Measurements from ENCODE around the gene FHOD3. TPM values are rescaled to one million over a fixed set of nuclear protein-coding genes. Genes with fewer than 3 reads are reported as not detected.
A peak's percentile ranks its signal among the peaks of the same experiment; 100 is the strongest.

FHOD3 gene
- total and polyA plus RNA-seq, 4 donors = 0.57 to 1.3 (median 1.2) TPM; not detected in 1

DNA sequence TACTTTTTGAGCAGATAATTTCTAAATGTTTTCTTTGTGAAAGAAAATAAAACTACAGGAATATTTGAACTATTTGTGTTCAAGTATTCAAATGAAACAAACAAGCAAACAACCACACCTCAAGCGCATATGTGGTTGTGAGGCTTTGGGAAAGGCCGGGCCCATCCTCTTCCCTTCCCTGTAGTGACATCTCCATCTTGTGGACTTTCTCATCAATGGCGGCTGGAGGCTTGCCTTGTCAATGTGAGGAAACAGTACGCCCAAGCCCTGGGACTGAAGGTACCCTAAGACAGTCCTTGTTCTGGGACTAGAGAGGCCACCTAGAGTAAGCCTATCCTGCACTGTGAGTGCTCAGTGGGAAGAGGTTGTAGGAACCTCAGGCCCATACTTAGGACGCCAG is 364.5 kb downstream of the FHOD3 start:
- 86% methylated on average over 5 of the region's 5 CpGs for WGBS
- no peaks in the 10 kb centered on the region for H3K9me3 ChIP-seq (ENCODE audit: control insufficient read depth in 4 of 4, low read length in 3 of 4)
- H3K4me3 ChIP-seq (ENCODE audit: low read depth in 1 of 3, low read length in 3 of 3) = no peak overlapping the region
- no peaks in the 10 kb centered on the region for H3K36me3 ChIP-seq (ENCODE audit: control insufficient read depth in 4 of 4, insufficient read depth in 3 of 4, low read depth in 1 of 4, low read length in 3 of 4)
- peaks cover 0 to 3% (median 0%) of the 10 kb centered on the region in 4 donors for H3K27me3 ChIP-seq (ENCODE audit: control insufficient read depth in 4 of 4, insufficient read depth in 4 of 4, low read length in 3 of 4)
- H3K4me1 ChIP-seq (ENCODE audit: control insufficient read depth in 4 of 4, insufficient read depth in 4 of 4, low read length in 3 of 4) = no peaks in the 10 kb centered on the region
- TF ChIP-seq GABPA (IDR thresholded peaks at IDR 0.05 in 1 of 2, conservative IDR thresholded peaks at IDR 0.05 in 1 of 2) = no peak
- TF ChIP-seq RAD21 (IDR thresholded peaks at IDR 0.05) = peak; percentile 39 to 57
- no peak overlapping the region for H3K27ac ChIP-seq (ENCODE audit: low read depth in 1 of 2, low read length in 2 of 2)
- no peak for DNase-seq (ENCODE audit: low spot score)
- H3K9ac ChIP-seq (ENCODE audit: low read depth in 1 of 2, low read length in 2 of 2) = no peak overlapping the region

DNA sequence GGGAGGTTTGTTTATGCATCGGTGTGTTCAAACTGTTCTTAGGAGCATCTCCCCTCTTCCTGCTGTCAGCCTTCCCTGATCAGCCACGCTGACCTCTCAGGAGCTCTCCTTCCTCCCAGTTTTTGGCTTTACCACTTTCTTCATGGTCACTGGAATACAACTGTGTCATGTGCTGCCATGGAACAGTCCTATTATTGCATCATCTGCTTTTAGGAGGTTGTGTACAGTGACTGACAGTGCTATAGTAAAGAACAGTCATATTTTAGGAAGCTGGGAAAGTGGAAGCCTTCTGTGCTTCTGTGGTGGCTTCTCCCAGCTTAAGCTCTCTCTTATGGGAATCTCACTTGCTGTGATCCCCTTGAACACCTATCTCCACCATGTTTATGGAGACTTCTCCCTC is 365.8 kb downstream of the FHOD3 start:
- Histone ChIP-seq H3K4me3 (ENCODE audit: low read depth in 1 of 3, low read length in 3 of 3) (no peak overlapping the region), H3K36me3 (ENCODE audit: control insufficient read depth in 4 of 4, insufficient read depth in 3 of 4, low read depth in 1 of 4, low read length in 3 of 4) (no peaks in the 10 kb centered on the region), H3K27me3 (ENCODE audit: control insufficient read depth in 4 of 4, insufficient read depth in 4 of 4, low read length in 3 of 4) (peaks cover 0 to 2% (median 0%) of the 10 kb centered on the region in 4 donors), H3K27ac (ENCODE audit: low read depth in 1 of 2, low read length in 2 of 2) (no peak overlapping the region), H3K4me1 (ENCODE audit: control insufficient read depth in 4 of 4, insufficient read depth in 4 of 4, low read length in 3 of 4) (no peaks in the 10 kb centered on the region), H3K9me3 (ENCODE audit: control insufficient read depth in 4 of 4, low read length in 3 of 4) (no peaks in the 10 kb centered on the region), H3K9ac (ENCODE audit: low read depth in 1 of 2, low read length in 2 of 2) (no peak overlapping the region)
- 76% methylated on average over 2 of the region's 2 CpGs for WGBS
- DNase-seq (ENCODE audit: low spot score) = no peak
- TF ChIP-seq JUND (IDR thresholded peaks at IDR 0.05) (no peak), TAF1 (conservative IDR thresholded peaks at IDR 0.05) (no peak), EGR1 (IDR thresholded peaks at IDR 0.05; ENCODE audit: low read depth in 2 of 2) (no peak), GABPA (IDR thresholded peaks at IDR 0.05 in 1 of 2, conservative IDR thresholded peaks at IDR 0.05 in 1 of 2) (no peak)
- TF ChIP-seq, protein P1, sequence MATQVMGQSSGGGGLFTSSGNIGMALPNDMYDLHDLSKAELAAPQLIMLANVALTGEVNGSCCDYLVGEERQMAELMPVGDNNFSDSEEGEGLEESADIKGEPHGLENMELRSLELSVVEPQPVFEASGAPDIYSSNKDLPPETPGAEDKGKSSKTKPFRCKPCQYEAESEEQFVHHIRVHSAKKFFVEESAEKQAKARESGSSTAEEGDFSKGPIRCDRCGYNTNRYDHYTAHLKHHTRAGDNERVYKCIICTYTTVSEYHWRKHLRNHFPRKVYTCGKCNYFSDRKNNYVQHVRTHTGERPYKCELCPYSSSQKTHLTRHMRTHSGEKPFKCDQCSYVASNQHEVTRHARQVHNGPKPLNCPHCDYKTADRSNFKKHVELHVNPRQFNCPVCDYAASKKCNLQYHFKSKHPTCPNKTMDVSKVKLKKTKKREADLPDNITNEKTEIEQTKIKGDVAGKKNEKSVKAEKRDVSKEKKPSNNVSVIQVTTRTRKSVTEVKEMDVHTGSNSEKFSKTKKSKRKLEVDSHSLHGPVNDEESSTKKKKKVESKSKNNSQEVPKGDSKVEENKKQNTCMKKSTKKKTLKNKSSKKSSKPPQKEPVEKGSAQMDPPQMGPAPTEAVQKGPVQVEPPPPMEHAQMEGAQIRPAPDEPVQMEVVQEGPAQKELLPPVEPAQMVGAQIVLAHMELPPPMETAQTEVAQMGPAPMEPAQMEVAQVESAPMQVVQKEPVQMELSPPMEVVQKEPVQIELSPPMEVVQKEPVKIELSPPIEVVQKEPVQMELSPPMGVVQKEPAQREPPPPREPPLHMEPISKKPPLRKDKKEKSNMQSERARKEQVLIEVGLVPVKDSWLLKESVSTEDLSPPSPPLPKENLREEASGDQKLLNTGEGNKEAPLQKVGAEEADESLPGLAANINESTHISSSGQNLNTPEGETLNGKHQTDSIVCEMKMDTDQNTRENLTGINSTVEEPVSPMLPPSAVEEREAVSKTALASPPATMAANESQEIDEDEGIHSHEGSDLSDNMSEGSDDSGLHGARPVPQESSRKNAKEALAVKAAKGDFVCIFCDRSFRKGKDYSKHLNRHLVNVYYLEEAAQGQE (IDR thresholded peaks at IDR 0.05) = no peak

DNA sequence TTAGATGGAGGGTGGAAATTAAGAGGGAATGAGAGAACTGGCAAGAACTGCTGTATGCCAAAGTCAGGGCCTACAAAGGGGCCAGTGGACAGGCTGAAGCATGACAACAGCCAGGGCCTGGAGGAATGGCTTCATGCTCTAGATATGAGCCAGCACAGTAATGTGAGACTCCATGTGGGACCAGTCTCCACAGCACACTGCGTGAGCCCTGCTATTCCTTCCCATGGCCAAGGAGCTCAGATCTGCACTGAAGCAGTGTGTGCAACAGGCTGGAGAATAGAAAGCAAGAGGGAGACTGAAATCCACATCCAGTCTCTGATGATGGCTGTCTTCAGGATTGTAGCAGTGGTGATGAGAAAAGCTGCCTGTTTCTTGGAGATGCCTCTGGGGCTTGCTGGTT is 368.4 kb downstream of the FHOD3 start:
- Histone ChIP-seq H3K27me3 (ENCODE audit: control insufficient read depth in 4 of 4, insufficient read depth in 4 of 4, low read length in 3 of 4) (peaks cover 0 to 2% (median 0%) of the 10 kb centered on the region in 4 donors), H3K4me3 (ENCODE audit: low read depth in 1 of 3, low read length in 3 of 3) (no peak overlapping the region), H3K36me3 (ENCODE audit: control insufficient read depth in 4 of 4, insufficient read depth in 3 of 4, low read depth in 1 of 4, low read length in 3 of 4) (no peaks in the 10 kb centered on the region), H3K9me3 (ENCODE audit: control insufficient read depth in 4 of 4, low read length in 3 of 4) (no peaks in the 10 kb centered on the region), H3K27ac (ENCODE audit: low read depth in 1 of 2, low read length in 2 of 2) (no peak overlapping the region), H3K4me1 (ENCODE audit: control insufficient read depth in 4 of 4, insufficient read depth in 4 of 4, low read length in 3 of 4) (no peaks in the 10 kb centered on the region), H3K9ac (ENCODE audit: low read depth in 1 of 2, low read length in 2 of 2) (no peak overlapping the region)
- DNase-seq (ENCODE audit: low spot score) = no peak
- 100% methylated on average over 1 of the region's 1 CpG for WGBS
- TF ChIP-seq HNF4G (IDR thresholded peaks at IDR 0.05) = no peak
- no peak for TF ChIP-seq EGR1 (IDR thresholded peaks at IDR 0.05; ENCODE audit: low read depth in 2 of 2)
- no peak for TF ChIP-seq NR2F2 (IDR thresholded peaks at IDR 0.05)
- TF ChIP-seq, protein P2, sequence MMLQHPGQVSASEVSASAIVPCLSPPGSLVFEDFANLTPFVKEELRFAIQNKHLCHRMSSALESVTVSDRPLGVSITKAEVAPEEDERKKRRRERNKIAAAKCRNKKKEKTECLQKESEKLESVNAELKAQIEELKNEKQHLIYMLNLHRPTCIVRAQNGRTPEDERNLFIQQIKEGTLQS (IDR thresholded peaks at IDR 0.05) = no peak
- no peak for TF ChIP-seq SP1 (IDR thresholded peaks at IDR 0.05)
- TF ChIP-seq, protein P3, sequence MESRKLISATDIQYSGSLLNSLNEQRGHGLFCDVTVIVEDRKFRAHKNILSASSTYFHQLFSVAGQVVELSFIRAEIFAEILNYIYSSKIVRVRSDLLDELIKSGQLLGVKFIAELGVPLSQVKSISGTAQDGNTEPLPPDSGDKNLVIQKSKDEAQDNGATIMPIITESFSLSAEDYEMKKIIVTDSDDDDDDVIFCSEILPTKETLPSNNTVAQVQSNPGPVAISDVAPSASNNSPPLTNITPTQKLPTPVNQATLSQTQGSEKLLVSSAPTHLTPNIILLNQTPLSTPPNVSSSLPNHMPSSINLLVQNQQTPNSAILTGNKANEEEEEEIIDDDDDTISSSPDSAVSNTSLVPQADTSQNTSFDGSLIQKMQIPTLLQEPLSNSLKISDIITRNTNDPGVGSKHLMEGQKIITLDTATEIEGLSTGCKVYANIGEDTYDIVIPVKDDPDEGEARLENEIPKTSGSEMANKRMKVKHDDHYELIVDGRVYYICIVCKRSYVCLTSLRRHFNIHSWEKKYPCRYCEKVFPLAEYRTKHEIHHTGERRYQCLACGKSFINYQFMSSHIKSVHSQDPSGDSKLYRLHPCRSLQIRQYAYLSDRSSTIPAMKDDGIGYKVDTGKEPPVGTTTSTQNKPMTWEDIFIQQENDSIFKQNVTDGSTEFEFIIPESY (IDR thresholded peaks at IDR 0.05) = no peak
- TF ChIP-seq HNF4A (conservative IDR thresholded peaks at IDR 0.05) = no peak
- no peak for TF ChIP-seq TAF1 (conservative IDR thresholded peaks at IDR 0.05)
- TF ChIP-seq, protein P4, sequence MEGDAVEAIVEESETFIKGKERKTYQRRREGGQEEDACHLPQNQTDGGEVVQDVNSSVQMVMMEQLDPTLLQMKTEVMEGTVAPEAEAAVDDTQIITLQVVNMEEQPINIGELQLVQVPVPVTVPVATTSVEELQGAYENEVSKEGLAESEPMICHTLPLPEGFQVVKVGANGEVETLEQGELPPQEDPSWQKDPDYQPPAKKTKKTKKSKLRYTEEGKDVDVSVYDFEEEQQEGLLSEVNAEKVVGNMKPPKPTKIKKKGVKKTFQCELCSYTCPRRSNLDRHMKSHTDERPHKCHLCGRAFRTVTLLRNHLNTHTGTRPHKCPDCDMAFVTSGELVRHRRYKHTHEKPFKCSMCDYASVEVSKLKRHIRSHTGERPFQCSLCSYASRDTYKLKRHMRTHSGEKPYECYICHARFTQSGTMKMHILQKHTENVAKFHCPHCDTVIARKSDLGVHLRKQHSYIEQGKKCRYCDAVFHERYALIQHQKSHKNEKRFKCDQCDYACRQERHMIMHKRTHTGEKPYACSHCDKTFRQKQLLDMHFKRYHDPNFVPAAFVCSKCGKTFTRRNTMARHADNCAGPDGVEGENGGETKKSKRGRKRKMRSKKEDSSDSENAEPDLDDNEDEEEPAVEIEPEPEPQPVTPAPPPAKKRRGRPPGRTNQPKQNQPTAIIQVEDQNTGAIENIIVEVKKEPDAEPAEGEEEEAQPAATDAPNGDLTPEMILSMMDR (IDR thresholded peaks at IDR 0.05; ENCODE audit: low read depth, low read length, missing input control) = no peak
- no peak for TF ChIP-seq GABPA (IDR thresholded peaks at IDR 0.05 in 1 of 2, conservative IDR thresholded peaks at IDR 0.05 in 1 of 2)
- TF ChIP-seq, protein P5, sequence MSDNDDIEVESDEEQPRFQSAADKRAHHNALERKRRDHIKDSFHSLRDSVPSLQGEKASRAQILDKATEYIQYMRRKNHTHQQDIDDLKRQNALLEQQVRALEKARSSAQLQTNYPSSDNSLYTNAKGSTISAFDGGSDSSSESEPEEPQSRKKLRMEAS (IDR thresholded peaks at IDR 0.05) = no peak
- no peak for TF ChIP-seq RAD21 (IDR thresholded peaks at IDR 0.05)
- TF ChIP-seq, protein P1 (IDR thresholded peaks at IDR 0.05) = no peak
- no peak for TF ChIP-seq JUND (IDR thresholded peaks at IDR 0.05)
- TF ChIP-seq FOXA2 (IDR thresholded peaks at IDR 0.05) = no peak
- TF ChIP-seq YY1 (IDR thresholded peaks at IDR 0.05) = no peak
